Esophagus muscularis mucosa (tissue), 3 donors: ENCODE data around the gene DNAH1.

Experiments used
- CTCF ChIP-seq, 3 experiments: fragments of 200-600 bp in 2 of 3; fragments of 450-650 bp in 1 of 3; sonication (generic) in 2 of 3; IDR thresholded peaks; one replicate each; pipeline ENCODE4 v1.5.1; 2017 to 2019; ENCODE audit warnings: antibody characterized with exemption in 3 of 3, mild to moderate bottlenecking in 2 of 3, moderate library complexity in 1 of 3
- POLR2AphosphoS5 ChIP-seq, 2 donors: sonication (generic); formaldehyde crosslinking; IDR thresholded peaks; one replicate each; pipeline ENCODE4 v1.6.1; 2017; ENCODE audit warnings: antibody characterized with exemption in 2 of 2

- TF ChIP-seq POLR2AphosphoS5 (IDR thresholded peaks at IDR 0.05) (no peak), CTCF (IDR thresholded peaks at IDR 0.05) (no peak)
Measured at GRCh38 chr3:52299879-52300611, 16.1 kb upstream of the DNAH1 start.
